K562 treated with DMSO at 1 percent for 12 hours (cell line): Measurements from ENCODE around the gene ARPIN. TPM values are rescaled to one million over a fixed set of nuclear protein-coding genes. Genes with fewer than 3 reads are reported as not detected.

ENCODE experiments used
- total RNA-seq: library from RNA; unstranded; fragments of 300-600 nt; gene quantifications from 2 replicates; pipeline ENCODE4 v1.2.3, GENCODE V29; 2022; ENCODE audit not compliant: insufficient read depth

Gene ARPIN
- not detected in 2 replicates for total RNA-seq

GRCh38 chr15:89912674-89913396, at the start of gene ARPIN:
TSS of gene ARPIN (minus strand) at chr15:89912952. CDS start at chr15:89912835, 117 bp downstream.

DNA sequence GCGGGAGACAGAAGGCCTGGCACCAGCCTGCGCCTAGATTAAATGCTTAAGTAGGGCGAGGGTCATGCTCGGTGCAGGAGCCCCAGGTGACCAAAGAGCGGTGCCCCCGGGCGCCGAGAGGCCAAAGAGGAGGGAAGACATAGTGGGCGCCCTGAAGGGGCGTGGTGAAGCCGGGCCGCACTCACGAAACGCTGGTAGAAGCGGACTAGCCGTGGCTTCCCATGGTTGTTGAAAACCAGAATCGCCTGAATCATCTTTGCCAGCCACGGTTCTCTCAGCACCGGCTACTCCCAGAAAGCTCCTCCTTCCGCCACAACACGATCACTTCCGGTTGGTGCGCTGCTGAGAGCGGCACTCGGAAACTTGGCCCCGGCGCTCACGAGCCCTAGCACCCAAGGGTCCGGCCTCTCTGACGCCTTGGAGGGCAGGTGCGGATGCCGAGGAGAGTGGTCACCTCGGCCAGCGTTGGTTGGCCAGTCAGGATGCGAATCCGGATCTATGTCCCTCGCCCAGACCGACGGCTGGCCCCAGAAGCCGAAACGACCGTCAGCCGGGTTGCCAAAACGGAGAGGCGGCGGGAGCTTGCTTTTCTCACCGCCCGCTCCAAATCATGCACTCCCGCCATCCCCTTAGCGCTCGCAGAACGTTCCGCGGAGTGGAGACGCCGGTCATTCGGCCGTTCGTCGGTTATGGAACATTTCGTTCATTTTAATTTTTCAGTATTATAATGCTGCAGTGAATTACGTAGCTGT, 18.9 kb downstream of the ARPIN start, which contains the start of gene AP3S2:
AP3S2 (minus strand) TSS at position 299 of the 752 bp plus-strand sequence; CDS start at position 254, 45 bp downstream.

Other genes starting within 250 kb of the ARPIN start
- gene PLIN1, start 233.6 kb downstream of the ARPIN start, total RNA-seq = not detected in 2 replicates
- gene PEX11A, start 222.2 kb downstream of the ARPIN start, total RNA-seq = not detected in 2 replicates
- not detected in 2 replicates for gene WDR93, start 222.1 kb downstream of the ARPIN start, total RNA-seq
- 0.34 and 0.43 TPM in 2 replicates for gene MESP1, start 161.7 kb downstream of the ARPIN start, total RNA-seq
- not detected in 2 replicates for gene MESP2, start 136.6 kb downstream of the ARPIN start, total RNA-seq
- 0.42 and 4.7 TPM in 2 replicates for gene ANPEP, start 98.1 kb downstream of the ARPIN start, total RNA-seq
- 14.5 and 42.3 TPM in 2 replicates for gene AP3S2, start 19.0 kb downstream of the ARPIN start, total RNA-seq
- 5.2 and 16.1 TPM in 2 replicates for gene ZNF710, start 88.4 kb upstream of the ARPIN start, total RNA-seq
- gene IDH2, start 189.5 kb upstream of the ARPIN start, total RNA-seq = 101 and 108 TPM in 2 replicates